HG03025 (cell line): ENCODE results near the gene RASD1.

Source experiments
- ATAC-seq: cut with Tn5 transposase; IDR thresholded peaks from one replicate; pipeline ENCODE4 v1.9.1; 2021; ENCODE audit warnings: mild to moderate bottlenecking, moderate library complexity; ENCODE audit not compliant: unreplicated experiment, low FRiP score

RASD1 gene

GRCh38 chr17:17448723-17449122, 47.5 kb downstream of the RASD1 start:
- ATAC-seq, result no peak

DNA sequence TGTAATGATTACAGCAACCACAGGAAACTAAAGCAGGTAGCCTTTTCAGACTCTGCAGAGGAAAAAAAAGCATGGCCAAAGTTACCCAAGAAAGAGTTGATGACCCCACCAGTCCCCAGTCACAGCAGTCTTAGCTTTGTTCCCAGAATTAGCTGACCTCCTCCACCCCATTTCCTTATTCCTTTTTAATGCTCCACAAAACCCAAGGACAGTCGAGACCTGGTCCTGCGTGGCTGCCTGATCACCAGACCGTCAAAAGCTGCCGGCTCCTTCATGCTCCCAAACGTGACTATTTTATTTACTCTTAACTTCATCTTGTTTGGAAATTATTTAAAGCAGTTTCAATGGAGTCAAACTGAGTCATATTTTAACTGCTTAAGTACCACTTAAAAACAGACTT, 48.1 kb downstream of the RASD1 start:
- no peak for ATAC-seq

DNA sequence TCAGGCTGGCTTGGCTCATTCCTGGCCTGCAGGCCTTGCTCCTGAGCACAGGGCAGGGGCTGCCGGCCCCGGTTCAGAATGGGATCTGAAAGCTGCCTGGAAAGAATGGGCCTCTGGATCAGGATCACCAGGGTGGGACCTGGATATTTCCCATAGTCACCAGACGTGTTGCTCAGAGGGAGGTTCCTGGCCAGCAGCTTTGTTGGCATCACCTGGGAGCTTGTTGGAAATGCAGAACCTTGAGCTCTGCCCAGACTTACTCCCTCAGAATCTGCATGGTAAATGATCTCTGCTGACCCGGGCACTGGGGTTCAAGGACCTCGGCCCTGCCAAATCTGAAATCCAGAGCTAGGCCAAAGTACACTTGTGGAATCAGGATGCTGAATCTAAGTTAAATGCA, 48.9 kb downstream of the RASD1 start:
- no peak for ATAC-seq

DNA sequence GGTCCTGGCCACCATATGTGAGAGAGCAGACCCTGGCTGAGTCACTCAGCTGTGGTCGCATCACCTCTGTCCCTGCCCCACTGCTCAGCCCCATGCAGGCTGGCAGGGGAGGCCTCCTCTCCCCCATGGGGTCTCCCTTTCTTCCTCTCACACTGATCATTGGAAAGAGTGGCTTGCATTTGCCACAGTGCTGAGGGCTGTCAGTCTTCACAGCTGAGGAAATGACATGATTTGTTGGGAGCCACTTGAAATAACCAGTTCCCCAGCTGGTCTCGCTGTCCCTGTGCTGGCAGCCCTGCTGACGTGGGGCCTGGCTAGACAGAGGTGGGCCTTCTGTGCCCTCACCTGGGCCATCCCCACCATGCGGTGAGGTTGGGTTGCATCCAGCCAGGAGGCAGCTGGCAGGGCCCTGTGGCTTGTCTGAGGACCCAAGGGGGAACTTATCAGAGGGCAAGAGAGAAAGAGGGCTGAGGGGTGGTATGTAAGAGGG, 49.5 kb downstream of the RASD1 start:
- ATAC-seq, result no peak

DNA sequence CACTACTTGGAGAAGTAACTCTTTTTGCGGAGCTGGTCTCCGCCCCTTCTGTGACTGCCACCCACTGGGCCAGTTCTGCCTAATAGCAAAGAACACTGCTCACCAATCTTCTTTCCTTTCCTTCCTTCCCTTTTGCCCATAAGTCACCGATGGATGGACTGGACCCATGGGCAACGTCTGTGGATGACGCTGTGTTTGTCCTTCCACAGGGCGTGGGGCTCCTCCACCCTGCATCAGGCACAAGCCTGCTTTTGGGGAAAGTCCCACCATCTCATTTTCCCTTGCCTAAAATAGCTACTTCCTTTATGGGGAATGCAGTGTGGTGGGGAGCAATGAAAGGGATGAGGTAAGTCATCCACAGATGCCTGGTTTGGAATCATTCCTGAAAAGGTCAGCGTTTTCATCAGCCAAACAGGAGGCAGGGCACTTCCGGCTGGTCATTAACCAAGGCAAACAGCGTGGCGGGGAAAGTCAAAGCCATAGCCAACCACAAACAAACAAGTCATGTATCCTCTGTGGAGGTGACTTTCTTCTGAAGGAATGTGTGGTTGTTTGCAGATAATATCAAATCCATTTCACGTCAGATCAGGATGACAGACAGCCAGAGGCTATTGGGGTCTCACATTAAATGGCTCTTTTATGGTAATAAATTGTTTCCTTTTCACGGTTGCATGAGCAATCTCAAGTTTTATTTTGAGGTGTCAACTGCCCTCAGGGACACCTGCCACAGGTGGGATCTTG, 50.1 kb downstream of the RASD1 start:
- ATAC-seq, result no peak

- ATAC-seq, result no peak
Observed at GRCh38 chr17:17445296-17445924, 50.8 kb downstream of the RASD1 start.
